Stimulated activated CD8-positive, alpha-beta memory T cell treated with anti-CD3 and anti-CD28 coated beads, Interleukin-15, amount 100 ng/mL, for 4 hours (primary cell): Measurements from ENCODE around the gene PRKG1.

Source experiments
- DNase-seq, 2 donors: peaks; one replicate each; pipeline ENCODE4 v3.0.0-alpha.2; 2020; ENCODE audit warnings: low read depth in 2 of 2

PRKG1 gene

DNA sequence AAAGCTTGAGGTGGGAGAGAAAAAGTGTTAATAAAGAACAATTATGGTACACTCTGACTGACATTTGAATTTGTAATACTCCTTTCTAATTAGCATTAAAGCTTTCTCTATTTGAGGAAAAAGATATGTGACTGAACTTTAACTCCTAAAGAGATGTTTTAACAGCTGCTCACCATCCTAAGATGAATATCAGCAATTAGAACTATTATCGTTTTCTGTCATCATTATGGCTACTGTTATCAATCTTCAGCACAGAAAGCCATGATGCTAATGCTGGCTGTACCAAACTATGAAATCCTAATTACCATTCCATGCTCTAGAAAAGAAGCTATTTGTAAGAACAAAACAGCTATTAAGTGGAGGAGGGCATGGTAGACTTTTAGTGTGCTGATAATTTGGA is 853.9 kb downstream of the PRKG1 start:
- DNase-seq = no peak

GRCh38 chr10:51932530-51932929 is 858.2 kb downstream of the PRKG1 start:
- DNase-seq = no peak

DNA sequence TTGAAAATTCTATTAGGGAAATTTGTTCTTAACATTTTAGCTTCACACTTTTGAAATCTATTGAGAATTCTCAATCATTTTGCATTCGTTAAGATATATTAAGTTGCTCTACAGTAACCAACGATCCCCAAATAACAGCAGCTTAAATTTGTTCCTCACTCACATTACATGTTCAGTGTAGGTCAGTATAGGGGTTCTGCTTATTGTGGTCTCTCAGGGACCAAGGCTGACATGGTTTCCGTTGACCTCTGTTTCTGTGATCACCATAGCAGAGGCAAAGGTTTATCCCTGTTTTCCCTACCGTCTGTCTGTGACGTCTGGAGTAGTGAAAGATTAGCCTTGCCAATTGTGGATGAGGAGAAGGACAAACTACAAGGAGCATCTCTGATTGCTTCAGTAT is 860.1 kb downstream of the PRKG1 start:
- no peak for DNase-seq

DNA sequence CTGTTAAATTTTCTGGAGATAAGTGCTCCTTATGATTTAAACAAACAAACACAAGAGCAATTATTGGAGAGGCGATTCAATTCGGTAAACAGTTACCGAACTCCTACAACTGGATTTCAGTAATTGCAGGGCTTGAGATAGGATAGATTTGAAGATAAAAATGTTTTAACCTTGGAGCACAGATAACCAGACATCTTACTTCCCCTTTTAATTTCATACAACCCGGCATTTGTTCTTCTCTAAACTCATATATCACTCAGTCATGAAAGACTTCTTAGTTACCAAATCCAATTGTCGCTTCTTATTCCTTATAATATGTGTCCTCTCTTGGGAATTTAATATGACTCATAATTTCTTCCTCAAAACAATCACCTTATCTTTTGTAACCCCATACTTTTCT is 861.1 kb downstream of the PRKG1 start:
- no peak for DNase-seq

DNA sequence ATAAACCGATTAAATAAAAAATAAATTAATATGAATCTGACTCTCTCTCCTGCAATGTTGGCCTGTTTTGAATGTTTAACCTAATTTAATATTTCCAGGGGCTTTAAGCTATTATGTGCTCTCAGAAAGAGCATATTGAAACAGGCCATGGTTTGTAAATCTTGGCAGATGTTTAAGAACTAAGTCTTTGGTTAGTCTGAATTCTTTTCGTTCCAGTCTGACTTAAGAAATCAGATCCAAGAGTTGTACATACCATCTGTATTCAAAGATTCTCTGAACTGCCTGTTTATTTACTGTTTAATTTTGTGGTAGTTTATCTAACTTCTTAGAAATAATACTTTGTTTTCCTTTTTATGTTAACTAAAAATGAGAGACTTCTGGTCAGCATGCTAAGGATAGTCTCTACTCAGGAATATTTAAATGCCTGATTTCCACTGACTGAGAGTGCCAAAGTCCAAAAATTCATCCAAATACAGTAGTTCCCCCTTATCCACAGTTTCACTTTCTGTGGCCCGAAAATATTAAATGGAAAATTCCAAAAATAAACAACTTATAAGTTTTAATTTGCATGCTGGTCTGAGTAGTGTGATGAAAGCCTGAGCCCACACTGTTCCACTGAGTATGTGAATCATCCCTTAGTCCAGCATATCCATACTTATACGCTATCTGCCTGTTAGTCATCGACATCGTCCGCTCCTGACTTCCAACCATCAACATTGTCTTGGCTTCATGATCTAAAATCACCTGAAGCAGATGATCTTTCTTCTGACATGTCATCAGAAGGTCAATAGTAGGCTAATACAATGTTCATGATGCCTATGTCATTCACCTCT is 863.2 kb downstream of the PRKG1 start:
- no peak for DNase-seq

DNA sequence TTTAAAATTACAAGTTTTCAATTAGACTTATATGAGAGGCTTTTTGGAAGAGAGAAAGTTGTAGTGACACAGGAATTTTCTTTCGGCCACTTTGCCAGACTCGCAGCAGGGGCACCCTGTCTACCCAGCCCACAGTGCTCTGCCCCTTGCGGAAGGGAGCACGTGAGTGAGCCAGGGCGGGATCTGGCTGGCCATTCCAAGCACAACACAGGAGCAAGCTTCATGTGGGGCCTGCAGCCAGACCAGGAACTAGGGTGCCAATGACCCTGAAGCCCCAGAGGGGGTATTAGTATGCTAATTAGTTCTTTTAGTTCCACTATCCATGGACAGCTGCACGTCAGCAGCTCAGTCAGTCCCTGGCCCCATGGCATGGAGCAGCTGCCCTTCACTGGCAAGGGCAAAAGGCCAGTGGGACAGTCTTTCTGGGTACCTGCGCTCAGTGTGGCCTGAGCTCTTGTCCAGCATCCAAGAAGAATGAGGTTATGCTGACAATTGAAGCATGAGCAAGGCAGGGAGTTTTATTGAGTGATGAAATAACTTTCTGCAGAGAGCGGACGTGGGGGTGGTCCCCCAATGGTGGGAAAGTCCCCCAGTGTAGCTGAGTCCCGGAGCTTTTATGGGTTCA is 876.2 kb downstream of the PRKG1 start:
- no peak for DNase-seq

GRCh38 chr10:51950996-51951555 is 876.8 kb downstream of the PRKG1 start:
- DNase-seq = no peak

DNA sequence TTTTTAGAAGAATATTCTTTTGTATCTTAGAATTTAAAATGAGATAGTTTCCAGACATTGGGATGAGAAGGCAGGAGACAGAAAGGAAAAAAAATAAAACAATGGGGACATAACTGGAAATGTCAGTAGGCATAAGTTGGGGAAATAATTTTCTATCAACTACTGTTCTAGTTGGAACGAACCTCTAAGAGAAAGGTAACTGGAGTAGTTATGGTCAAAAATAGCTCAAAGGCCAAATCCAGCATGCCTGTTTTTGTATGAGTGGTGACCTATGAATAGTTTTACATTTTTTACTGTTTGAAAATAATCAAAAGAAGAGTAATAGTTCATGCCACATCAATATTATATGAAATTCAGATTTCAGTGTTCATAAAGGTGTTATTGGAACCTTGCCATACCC is 877.3 kb downstream of the PRKG1 start:
- no peak for DNase-seq

GRCh38 chr10:51952056-51952455 is 877.8 kb downstream of the PRKG1 start:
- no peak for DNase-seq

DNA sequence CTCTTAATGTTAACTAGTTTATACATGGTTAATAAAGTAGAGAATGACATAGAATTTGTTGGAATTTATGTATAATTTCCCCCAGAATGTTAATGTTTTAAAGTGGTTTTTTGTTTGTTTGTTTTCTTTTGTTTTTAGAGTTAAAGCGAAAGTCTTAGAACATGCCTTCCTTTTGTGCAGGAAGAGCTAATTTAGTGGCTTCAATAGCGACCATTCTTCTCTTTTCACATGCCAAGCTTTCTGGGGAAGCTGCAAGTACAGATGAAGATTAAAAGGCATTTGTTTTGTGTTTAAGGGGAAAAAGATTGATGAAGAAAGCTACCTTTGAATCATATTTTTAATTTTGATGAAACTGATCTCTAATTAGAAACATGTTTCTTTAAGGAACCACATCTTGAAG is 881.4 kb downstream of the PRKG1 start:
- no peak for DNase-seq

DNA sequence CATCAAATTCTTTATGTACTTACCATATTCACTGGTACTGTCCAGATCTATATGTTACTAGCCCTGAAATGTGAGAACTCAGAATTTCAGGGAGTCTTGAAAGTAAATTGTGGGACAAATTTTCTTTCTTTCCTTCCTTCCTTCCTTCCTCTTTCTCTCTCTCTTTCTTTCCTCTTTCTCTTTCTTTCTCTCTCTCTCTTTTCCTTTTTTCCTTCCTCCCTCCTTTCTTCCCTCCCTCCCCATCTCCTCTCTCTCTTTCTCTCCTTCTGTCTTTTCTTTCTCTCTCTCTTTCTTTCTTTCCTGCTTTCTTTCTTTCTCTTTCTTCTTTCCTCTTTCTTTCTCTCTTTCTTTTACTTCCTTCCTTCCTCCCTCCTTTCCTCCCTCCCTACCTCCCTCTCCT is 882.5 kb downstream of the PRKG1 start:
- no peak for DNase-seq

- no peak for DNase-seq
Observed at GRCh38 chr10:51960494-51960895, 886.2 kb downstream of the PRKG1 start.

DNA sequence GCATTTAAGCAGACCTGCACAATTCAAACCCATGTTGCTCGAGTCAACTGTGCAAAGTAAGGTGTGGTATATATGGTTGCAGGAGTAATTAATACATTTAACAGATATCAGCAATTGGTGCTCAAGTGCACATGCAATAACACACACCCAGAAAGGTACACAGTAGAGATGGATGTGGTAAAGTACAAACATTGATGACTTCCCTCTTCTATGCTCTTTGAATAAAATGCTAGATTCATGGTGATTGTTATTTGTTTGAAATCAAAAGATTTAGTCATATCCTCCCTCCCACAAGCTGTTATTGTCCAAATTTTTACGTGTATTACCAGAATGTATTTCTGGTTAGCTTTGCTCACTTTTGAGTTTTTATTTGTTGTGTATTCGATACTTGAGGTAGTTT is 887.1 kb downstream of the PRKG1 start:
- no peak for DNase-seq

- no peak for DNase-seq
Observed at GRCh38 chr10:51964630-51965029, 890.3 kb downstream of the PRKG1 start.

DNA sequence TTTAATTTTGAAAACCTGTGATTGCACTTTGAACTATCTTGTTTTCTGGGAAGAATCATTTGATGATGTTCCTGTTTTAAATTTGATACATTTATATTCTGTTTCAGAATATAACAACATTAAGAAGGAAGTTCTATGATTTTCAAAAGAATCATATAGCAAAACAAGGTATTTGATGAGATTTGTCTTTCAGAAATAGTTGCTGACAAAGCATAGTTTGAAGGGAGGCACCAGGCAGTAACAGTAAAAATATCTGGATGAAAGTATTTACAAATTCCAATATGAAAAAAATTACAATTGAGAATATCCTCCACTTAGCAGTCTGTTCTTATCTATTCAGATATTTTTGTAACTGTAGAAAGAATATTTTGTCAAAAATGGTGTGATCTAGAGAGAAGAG is 891.2 kb downstream of the PRKG1 start:
- DNase-seq = no peak

GRCh38 chr10:51972733-51973346 is 898.6 kb downstream of the PRKG1 start:
- no peak for DNase-seq

- DNase-seq = no peak
Observed at GRCh38 chr10:51980752-51981151, 906.5 kb downstream of the PRKG1 start.

DNA sequence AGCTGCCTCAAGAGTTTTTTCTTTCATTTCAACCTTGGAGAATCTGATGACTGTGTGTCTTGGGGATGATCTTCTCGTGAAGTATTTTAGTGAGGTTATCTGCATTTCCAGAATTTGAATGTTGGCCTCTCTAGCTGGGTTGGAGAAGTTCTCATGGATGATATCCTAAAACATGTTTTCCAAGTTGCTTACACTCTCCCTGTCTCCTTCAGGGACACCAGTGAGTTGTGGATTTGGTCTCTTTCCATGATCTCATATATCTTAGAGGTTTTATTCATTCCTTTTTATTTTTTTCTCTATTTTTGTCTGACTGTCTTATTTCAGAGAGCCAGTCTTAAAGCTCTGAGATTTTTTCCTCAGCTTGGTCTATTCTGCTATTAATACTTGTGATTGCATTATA is 907.4 kb downstream of the PRKG1 start:
- DNase-seq = no peak

DNA sequence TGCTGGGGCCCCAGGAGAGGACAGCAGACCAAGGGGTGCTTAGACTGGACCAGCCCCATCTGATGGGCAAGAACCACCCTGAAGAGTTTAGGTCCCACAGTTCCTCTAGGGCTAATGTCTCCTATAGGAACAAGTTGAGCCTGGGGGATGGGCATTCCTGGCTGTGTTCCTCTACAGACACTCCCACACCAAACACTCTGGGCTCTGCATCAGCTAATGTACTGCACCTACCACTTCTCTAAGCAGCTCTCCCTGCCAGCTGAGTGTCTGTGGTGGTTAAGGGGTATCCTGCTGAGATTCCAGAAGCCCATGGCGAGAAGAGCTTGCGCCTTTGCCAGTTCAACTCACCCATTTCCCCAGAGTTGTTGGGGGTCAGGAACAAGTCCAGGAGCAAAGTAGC is 909.2 kb downstream of the PRKG1 start:
- no peak for DNase-seq

- DNase-seq = no peak
Observed at GRCh38 chr10:51985336-51985735, 911.0 kb downstream of the PRKG1 start.

- no peak for DNase-seq
Observed at GRCh38 chr10:51986516-51986915, 912.2 kb downstream of the PRKG1 start.

- no peak for DNase-seq
Observed at GRCh38 chr10:51993475-51993874, 919.2 kb downstream of the PRKG1 start.

- no peak for DNase-seq
Observed at GRCh38 chr10:51999096-51999495, 924.8 kb downstream of the PRKG1 start.
